ENCODE data around the gene ITPR1. TPM values are rescaled to one million over a fixed set of nuclear protein-coding genes. Genes with fewer than 3 reads are reported as not detected.

ITPR1 gene
- polyA plus RNA-seq, 1 donor from 2014 or later = 2.1 TPM

GRCh38 chr3:4493941-4494894 is 1.1 kb downstream of the ITPR1 start:
- no peak overlapping the region for H3K9ac ChIP-seq (ENCODE audit: low read length)
- H3K79me2 ChIP-seq (replicated peaks; ENCODE audit: insufficient read depth, low read length) = no peaks in the 10 kb centered on the region
- TF ChIP-seq EZH2 (IDR thresholded peaks at IDR 0.05; ENCODE audit: borderline replicate concordance, insufficient read depth, low read length, poor library complexity, severe bottlenecking) (no peak), RAD21 (conservative IDR thresholded peaks at IDR 0.05) (no peak), POLR2AphosphoS5 (IDR thresholded peaks at IDR 0.05) (no peak), CTCF (IDR thresholded peaks at IDR 0.05; ENCODE audit: poor library complexity, severe bottlenecking) (no peak), MXI1 (conservative IDR thresholded peaks at IDR 0.05; ENCODE audit: poor library complexity, severe bottlenecking) (no peak), TAF1 (IDR thresholded peaks at IDR 0.05; ENCODE audit: low read depth) (no peak), SMC3 (conservative IDR thresholded peaks at IDR 0.05; ENCODE audit: poor library complexity) (no peak), REST (IDR thresholded peaks at IDR 0.05; ENCODE audit: borderline replicate concordance) (no peak), EP300 (conservative IDR thresholded peaks at IDR 0.05; ENCODE audit: poor library complexity, severe bottlenecking) (no peak)
- no peak overlapping the region for H3K27ac ChIP-seq (ENCODE audit: low read length)
- H2AFZ ChIP-seq (ENCODE audit: low read depth, low read length) = no peak overlapping the region
- H3K9me2 ChIP-seq (ENCODE audit: insufficient read depth, low read length) = no peaks in the 10 kb centered on the region
- H3K4me2 ChIP-seq (ENCODE audit: low read length) = peak overlapping the region; percentile 76
- H3K27me3 ChIP-seq (ENCODE audit: insufficient read depth, low read depth, low read length) = peaks cover 18% of the 10 kb centered on the region
- no peaks in the 10 kb centered on the region for H3K36me3 ChIP-seq (ENCODE audit: insufficient read depth, low read length)
- H4K20me1 ChIP-seq (ENCODE audit: insufficient read depth) = no peaks in the 10 kb centered on the region
- no peaks in the 10 kb centered on the region for H3K9me3 ChIP-seq (ENCODE audit: low read length)
- H3F3A ChIP-seq (ENCODE audit: insufficient read depth, low read length, poor library complexity, severe bottlenecking) = no peaks in the 10 kb centered on the region
- H3K4me3 ChIP-seq (ENCODE audit: low read length) = peak overlapping the region; percentile 76

GRCh38 chr3:4494895-4495264 is 1.7 kb downstream of the ITPR1 start:
- Histone ChIP-seq H3K27me3 (ENCODE audit: insufficient read depth, low read depth, low read length) (peaks cover 18% of the 10 kb centered on the region), H3K27ac (ENCODE audit: low read length) (no peak overlapping the region), H2AFZ (ENCODE audit: low read depth, low read length) (no peak overlapping the region)

More at GRCh38 chr3:4494895-4495264, 1.7 kb downstream of the ITPR1 start:
- Histone ChIP-seq H3K9ac (ENCODE audit: low read length) (no peak overlapping the region), H3K4me2 (ENCODE audit: low read length) (no peak overlapping the region), H3K79me2 (replicated peaks; ENCODE audit: insufficient read depth, low read length) (no peaks in the 10 kb centered on the region), H3K9me3 (ENCODE audit: low read length) (no peaks in the 10 kb centered on the region), H3K36me3 (ENCODE audit: insufficient read depth, low read length) (no peaks in the 10 kb centered on the region), H4K20me1 (ENCODE audit: insufficient read depth) (no peaks in the 10 kb centered on the region), H3F3A (ENCODE audit: insufficient read depth, low read length, poor library complexity, severe bottlenecking) (no peaks in the 10 kb centered on the region), H3K9me2 (ENCODE audit: insufficient read depth, low read length) (no peaks in the 10 kb centered on the region), H3K4me3 (ENCODE audit: low read length) (no peak overlapping the region)
- TF ChIP-seq POLR2AphosphoS5 (IDR thresholded peaks at IDR 0.05) (no peak), REST (IDR thresholded peaks at IDR 0.05; ENCODE audit: borderline replicate concordance) (no peak), MXI1 (conservative IDR thresholded peaks at IDR 0.05; ENCODE audit: poor library complexity, severe bottlenecking) (no peak), CTCF (IDR thresholded peaks at IDR 0.05; ENCODE audit: poor library complexity, severe bottlenecking) (no peak), EZH2 (IDR thresholded peaks at IDR 0.05; ENCODE audit: borderline replicate concordance, insufficient read depth, low read length, poor library complexity, severe bottlenecking) (no peak), EP300 (conservative IDR thresholded peaks at IDR 0.05; ENCODE audit: poor library complexity, severe bottlenecking) (no peak), RAD21 (conservative IDR thresholded peaks at IDR 0.05) (no peak), TAF1 (IDR thresholded peaks at IDR 0.05; ENCODE audit: low read depth) (no peak), SMC3 (conservative IDR thresholded peaks at IDR 0.05; ENCODE audit: poor library complexity) (no peak)

Data from neural cell (in vitro differentiated cells).